Bronchial epithelial cell (primary cell): ENCODE results near the gene SLC32A1. TPM values are rescaled to one million over a fixed set of nuclear protein-coding genes. Genes with fewer than 3 reads are reported as not detected.

Experiments used
- DNase-seq: peaks from one replicate; pipeline ENCODE4 v3.0.0-alpha.2; 2010; ENCODE audit warnings: low read depth
- FAIRE-seq: peaks from 2 replicates; lab custom pipeline; 2011; peaks lifted over from hg19 to GRCh38; lab: Jason Lieb, UNC
- H3K27me3 ChIP-seq: 2 replicates; pipeline ENCODE4 v1.5.1; 2011; ENCODE audit warnings: low read length; ENCODE audit not compliant: control insufficient read depth, insufficient read depth
- H3K36me3 ChIP-seq: 2 replicates; pipeline ENCODE4 v1.5.1; 2011; ENCODE audit warnings: low read length; ENCODE audit not compliant: control insufficient read depth, insufficient read depth
- H3K4me3 ChIP-seq: 2 replicates; pipeline ENCODE4 v1.5.1; 2011; ENCODE audit warnings: mild to moderate bottlenecking, low read depth, low read length, control low read depth
- CTCF ChIP-seq: IDR thresholded peaks from 2 replicates; pipeline ENCODE4 v1.5.1; 2011; ENCODE audit warnings: mild to moderate bottlenecking, moderate library complexity, low read length, control low read depth, inconsistent platforms; ENCODE audit not compliant: insufficient read depth, severe bottlenecking
- total RNA-seq: library from RNA; depleted of rRNA; stranded (reverse); fragments of >200 nt; gene quantifications from 2 replicates; pipeline ENCODE4 v1.2.1, GENCODE V29; 2014

The SLC32A1 gene
- total RNA-seq, 1 donor from 2014 or later: under 0.01 TPM

- Histone ChIP-seq H3K4me3 (no peak overlapping the region), H3K36me3 (no peaks in the 10 kb centered on the region), H3K27me3 (no peaks in the 10 kb centered on the region)
- FAIRE-seq (no peak), DNase-seq (no peak)
- no peak for TF ChIP-seq CTCF
Observed at GRCh38 chr20:38700926-38701325, 23.4 kb upstream of the SLC32A1 start.

DNA sequence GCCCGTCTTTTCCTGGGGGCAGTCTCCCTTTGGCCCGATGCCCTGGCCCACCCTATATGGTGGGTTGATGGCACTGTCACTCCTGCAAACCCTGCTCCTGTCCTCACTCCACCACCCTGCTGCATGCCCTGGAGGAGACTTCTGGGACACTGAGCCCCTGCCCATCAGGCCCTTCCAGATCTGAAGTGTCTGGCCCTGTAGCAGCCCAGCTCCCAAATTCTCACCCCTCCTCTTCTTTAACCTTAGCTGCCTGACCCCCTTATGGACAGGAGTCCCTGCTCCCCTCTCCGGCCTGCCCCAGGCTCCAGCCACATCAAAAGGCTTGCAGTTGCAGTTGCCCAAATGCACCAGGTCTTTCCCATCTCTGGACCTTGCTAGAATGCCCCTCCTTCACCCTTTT, 20.8 kb upstream of the SLC32A1 start:
- H3K27me3 ChIP-seq: no peaks in the 10 kb centered on the region
- FAIRE-seq (no peak), DNase-seq (no peak)
- no peaks in the 10 kb centered on the region for H3K36me3 ChIP-seq
- no peak overlapping the region for H3K4me3 ChIP-seq
- no peak for TF ChIP-seq CTCF

DNA sequence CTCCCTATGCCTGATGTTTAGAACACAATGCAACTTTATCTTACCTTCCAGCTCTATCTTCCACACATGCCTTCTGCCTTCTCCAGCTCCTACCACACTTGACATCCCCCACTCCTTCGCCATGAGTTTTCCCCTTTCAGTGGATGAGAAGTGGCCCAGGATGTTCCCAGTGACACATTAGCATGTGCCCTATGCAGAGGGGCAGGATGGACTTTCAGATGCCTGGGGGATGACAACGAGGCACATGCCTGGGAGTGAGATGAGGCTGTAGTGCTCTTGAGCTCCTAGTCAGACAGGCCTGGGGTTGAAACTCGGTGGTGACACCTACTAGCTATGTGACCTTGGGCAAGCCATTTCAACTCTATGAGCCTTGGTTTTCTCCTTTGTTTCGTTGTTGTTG, 20.1 kb upstream of the SLC32A1 start:
- H3K4me3 ChIP-seq: no peak overlapping the region
- no peak for TF ChIP-seq CTCF
- FAIRE-seq: no peak
- H3K36me3 ChIP-seq: no peaks in the 10 kb centered on the region
- DNase-seq: no peak
- no peaks in the 10 kb centered on the region for H3K27me3 ChIP-seq

DNA sequence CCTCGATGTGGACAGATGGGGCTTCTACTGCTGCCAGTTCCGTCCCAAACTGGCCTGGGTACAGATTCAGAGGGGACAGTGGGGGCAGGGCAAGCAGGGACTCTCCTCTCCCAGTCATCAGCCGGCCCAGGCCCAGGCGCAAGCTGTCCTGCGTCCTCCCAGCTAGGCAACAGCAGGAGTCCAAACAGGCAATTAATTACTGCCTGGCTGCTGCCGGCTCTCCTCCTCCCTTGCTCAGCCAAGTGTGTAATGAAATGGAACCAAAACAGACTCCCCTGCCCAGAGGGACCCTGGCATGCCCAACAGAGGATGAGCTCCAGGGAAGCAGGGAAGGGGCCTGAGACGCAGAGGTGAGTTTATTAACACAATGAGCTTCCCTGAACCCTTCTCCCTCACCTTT, 17.8 kb upstream of the SLC32A1 start:
- DNase-seq (no peak), FAIRE-seq (no peak)
- Histone ChIP-seq H3K4me3 (no peak overlapping the region), H3K27me3 (no peaks in the 10 kb centered on the region), H3K36me3 (no peaks in the 10 kb centered on the region)
- TF ChIP-seq CTCF: no peak

DNA sequence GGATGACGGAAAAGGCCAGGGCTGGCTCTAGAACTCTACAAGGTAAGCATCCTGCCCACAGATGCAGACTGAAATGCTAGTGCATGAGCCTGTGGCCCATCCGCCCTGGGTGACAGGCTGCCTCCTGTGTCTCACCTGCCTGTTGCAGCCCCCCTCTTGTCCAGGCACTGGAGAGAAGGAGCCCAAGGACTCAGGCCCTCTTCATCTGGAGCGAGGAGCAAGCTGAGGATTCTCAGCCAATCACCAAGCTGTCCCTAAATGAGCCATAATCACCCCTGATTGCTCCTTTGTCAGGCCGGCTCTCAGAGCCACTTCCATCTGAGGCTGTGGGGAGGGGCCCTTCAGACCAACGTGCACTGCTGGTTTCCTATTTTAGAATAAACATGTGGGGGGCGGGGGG, 10.0 kb upstream of the SLC32A1 start:
- no peak for FAIRE-seq
- Histone ChIP-seq H3K4me3 (no peak overlapping the region), H3K27me3 (peaks cover 5% of the 10 kb centered on the region), H3K36me3 (no peaks in the 10 kb centered on the region)
- DNase-seq: no peak
- no peak for TF ChIP-seq CTCF

- no peak for TF ChIP-seq CTCF
- DNase-seq (no peak), FAIRE-seq (no peak)
- Histone ChIP-seq H3K36me3 (no peaks in the 10 kb centered on the region), H3K27me3 (peaks cover 13% of the 10 kb centered on the region), H3K4me3 (no peak overlapping the region)
Observed at GRCh38 chr20:38715646-38716045, 8.6 kb upstream of the SLC32A1 start.
